GM12892 (cell line): ENCODE results near the gene SCN2B.

Experiments used
- POLR2A ChIP-seq: IDR thresholded peaks from 2 replicates; pipeline ENCODE4 v1.6.1; 2011; ENCODE audit warnings: low read depth, low read length, control low read depth
- TAF1 ChIP-seq: IDR thresholded peaks from 2 replicates; pipeline ENCODE4 v1.6.1; 2011; ENCODE audit warnings: low read depth, mild to moderate bottlenecking, control low read depth, low read length, borderline replicate concordance

GRCh38 chr11:118206391-118207031 lies 30.1 kb upstream of the SCN2B start:
- TF ChIP-seq TAF1: no peak
- no peak for TF ChIP-seq POLR2A
